ENCODE data around the gene PCDHA5. TPM values are rescaled to one million over a fixed set of nuclear protein-coding genes. Genes with fewer than 3 reads are reported as not detected.

The PCDHA5 gene
- total RNA-seq, 4 donors from 2014 or later, result 0.05 to 0.19 (median 0.10) TPM; not detected in 1

DNA sequence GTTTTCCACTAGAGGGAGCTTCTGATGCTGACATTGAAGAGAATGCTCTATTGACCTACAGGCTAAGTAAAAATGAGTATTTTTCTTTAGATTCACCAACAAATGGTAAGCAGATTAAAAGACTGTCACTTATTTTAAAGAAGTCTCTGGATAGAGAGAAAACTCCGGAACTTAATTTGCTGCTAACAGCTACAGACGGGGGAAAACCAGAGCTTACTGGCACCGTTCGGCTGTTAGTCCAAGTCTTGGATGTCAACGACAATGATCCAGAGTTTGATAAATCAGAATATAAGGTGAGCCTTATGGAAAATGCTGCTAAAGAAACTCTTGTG, 48.1 kb downstream of the PCDHA5 start:
- WGBS, 2 donors, result 52 to 63% methylated on average over 5 of the region's 5 CpGs
- no peak overlapping the region for H3K4me3 ChIP-seq (ENCODE audit: low read depth, poor library complexity, severe bottlenecking)
- intact Hi-C loops (cut with DNase I; ENCODE audit: low total_unique reads), result no loop called here
- TF ChIP-seq POLR2A (IDR thresholded peaks at IDR 0.05) (no peak), CTCF (IDR thresholded peaks at IDR 0.05) (no peak)
- no peak for DNase-seq (ENCODE audit: low spot score in 2 of 2)

DNA sequence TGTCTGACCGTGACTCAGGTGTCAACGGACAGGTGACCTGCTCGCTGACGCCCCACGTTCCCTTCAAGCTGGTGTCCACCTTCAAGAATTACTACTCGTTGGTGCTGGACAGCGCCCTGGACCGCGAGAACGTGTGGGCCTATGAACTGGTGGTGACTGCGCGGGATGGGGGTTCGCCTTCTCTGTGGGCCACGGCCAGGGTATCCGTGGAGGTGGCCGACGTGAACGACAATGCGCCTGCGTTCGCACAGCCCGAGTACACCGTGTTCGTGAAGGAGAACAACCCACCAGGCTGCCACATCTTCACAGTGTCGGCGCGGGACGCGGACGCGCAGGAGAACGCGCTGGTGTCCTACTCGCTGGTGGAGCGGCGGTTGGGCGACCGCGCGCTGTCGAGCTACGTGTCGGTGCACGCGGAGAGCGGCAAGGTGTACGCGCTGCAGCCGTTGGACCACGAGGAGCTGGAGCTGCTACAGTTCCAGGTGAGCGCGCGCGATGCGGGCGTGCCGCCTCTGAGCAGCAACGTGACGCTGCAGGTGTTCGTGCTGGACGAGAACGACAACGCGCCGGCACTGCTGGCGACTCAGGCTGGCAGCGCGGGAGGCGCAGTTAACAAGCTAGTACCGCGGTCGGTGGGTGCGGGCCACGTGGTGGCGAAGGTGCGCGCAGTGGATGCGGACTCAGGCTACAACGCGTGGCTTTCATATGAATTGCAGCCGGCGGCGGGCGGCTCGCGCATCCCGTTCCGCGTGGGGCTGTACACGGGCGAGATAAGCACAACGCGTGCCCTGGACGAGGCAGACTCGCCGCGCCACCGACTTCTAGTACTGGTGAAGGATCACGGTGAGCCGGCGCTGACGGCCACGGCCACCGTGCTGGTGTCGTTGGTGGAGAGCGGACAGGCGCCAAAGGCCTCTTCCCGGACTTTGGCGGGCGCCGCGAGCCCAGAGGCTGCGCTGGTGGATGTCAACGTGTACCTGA, 49.1 kb downstream of the PCDHA5 start:
- 54 to 59% methylated on average over 111 to 113 of the region's 114 CpGs for WGBS, 2 donors
- TF ChIP-seq POLR2A (IDR thresholded peaks at IDR 0.05), result no peak
- TF ChIP-seq CTCF (IDR thresholded peaks at IDR 0.05), result no peak
- H3K4me3 ChIP-seq (ENCODE audit: low read depth, poor library complexity, severe bottlenecking), result no peak overlapping the region
- intact Hi-C loops (cut with DNase I; ENCODE audit: low total_unique reads), result no loop called here
- DNase-seq (ENCODE audit: low spot score in 2 of 2), result no peak

Other genes starting within 250 kb of the PCDHA5 start
- gene CD14, start 188.4 kb upstream of the PCDHA5 start, total RNA-seq, result 10 to 100 TPM; 14.9 to 22.1 (median 19.1) TPM
- gene TMCO6, start 182.2 kb upstream of the PCDHA5 start, total RNA-seq, result 10 to 100 TPM; 60.3 to 99.8 (median 67.3) TPM
- gene NDUFA2, start 174.0 kb upstream of the PCDHA5 start, total RNA-seq, result 10 to 100 TPM; 39.4 to 57.6 (median 45.8) TPM
- gene IK, start 173.8 kb upstream of the PCDHA5 start, total RNA-seq, result 100 to 1,000 TPM in 1 of 4 donors, 10 to 100 TPM in 3; 64.1 to 105 (median 94.8) TPM
- 10 to 100 TPM; 19.7 to 26.1 (median 21.4) TPM for gene WDR55, start 156.7 kb upstream of the PCDHA5 start, total RNA-seq
- gene DND1, start 148.0 kb upstream of the PCDHA5 start, total RNA-seq, result under 1 TPM; 0.49 to 0.94 (median 0.69) TPM
- gene HARS1, start 130.2 kb upstream of the PCDHA5 start, total RNA-seq, result 10 to 100 TPM; 71.9 to 90.6 (median 80.8) TPM
- 10 to 100 TPM; 17.4 to 37.2 (median 31.8) TPM for gene HARS2, start 130.2 kb upstream of the PCDHA5 start, total RNA-seq
- gene ZMAT2, start 121.2 kb upstream of the PCDHA5 start, total RNA-seq, result 10 to 100 TPM; 28.2 to 48.6 (median 41.2) TPM
- not detected for gene PCDHA1, start 35.5 kb upstream of the PCDHA5 start, total RNA-seq
- gene PCDHA2, start 26.8 kb upstream of the PCDHA5 start, total RNA-seq, result not detected
- under 1 TPM in 2 of 4 donors, not detected in 2; 0.05 to 0.13 TPM for gene PCDHA3, start 20.6 kb upstream of the PCDHA5 start, total RNA-seq
- under 1 TPM in 3 of 4 donors, not detected in 1; 0.08 to 0.58 (median 0.23) TPM for gene PCDHA4, start 14.5 kb upstream of the PCDHA5 start, total RNA-seq
- under 1 TPM in 2 of 4 donors, not detected in 2; 0.13 to 0.49 TPM for gene PCDHA6, start 6.3 kb downstream of the PCDHA5 start, total RNA-seq
- under 1 TPM in 1 of 4 donors, not detected in 3; 0.20 TPM for gene PCDHA7, start 12.7 kb downstream of the PCDHA5 start, total RNA-seq
- under 1 TPM in 1 of 4 donors, not detected in 3; 0.22 TPM for gene PCDHA8, start 19.6 kb downstream of the PCDHA5 start, total RNA-seq
- under 1 TPM in 2 of 4 donors, not detected in 2; 0.06 to 0.07 TPM for gene PCDHA9, start 26.8 kb downstream of the PCDHA5 start, total RNA-seq
- 1 to 10 TPM in 1 of 4 donors, under 1 TPM in 3; 0.08 to 1.0 (median 0.55) TPM for gene PCDHA10, start 34.3 kb downstream of the PCDHA5 start, total RNA-seq
- under 1 TPM in 3 of 4 donors, not detected in 1; 0.17 to 0.94 (median 0.34) TPM for gene PCDHA11, start 47.3 kb downstream of the PCDHA5 start, total RNA-seq
- under 1 TPM in 3 of 4 donors, not detected in 1; 0.04 to 0.39 (median 0.25) TPM for gene PCDHA12, start 53.7 kb downstream of the PCDHA5 start, total RNA-seq
- under 1 TPM in 3 of 4 donors, not detected in 1; 0.16 to 0.34 (median 0.30) TPM for gene PCDHA13, start 60.5 kb downstream of the PCDHA5 start, total RNA-seq
- under 1 TPM in 2 of 4 donors, not detected in 2; 0.16 to 0.17 TPM for gene PCDHAC1, start 104.7 kb downstream of the PCDHA5 start, total RNA-seq
- under 1 TPM in 3 of 4 donors, not detected in 1; 0.21 to 0.29 (median 0.27) TPM for gene PCDHAC2, start 144.9 kb downstream of the PCDHA5 start, total RNA-seq
- not detected for gene PCDHB1, start 229.8 kb downstream of the PCDHA5 start, total RNA-seq

Measured in lower leg skin (tissue), 4 donors.